HG02763 (cell line): ENCODE data around the gene SYNC.
"Not testable (repeated sequence)": the region's sequence is repeated elsewhere in the genome, so short reads cannot be mapped to it uniquely, and the experiment has no call there.

Experiments
- ATAC-seq: cut with Tn5 transposase; IDR thresholded peaks from one replicate; pipeline ENCODE4 v1.9.1; 2021; ENCODE audit warnings: mild to moderate bottlenecking, moderate library complexity; ENCODE audit not compliant: unreplicated experiment

Gene SYNC

DNA sequence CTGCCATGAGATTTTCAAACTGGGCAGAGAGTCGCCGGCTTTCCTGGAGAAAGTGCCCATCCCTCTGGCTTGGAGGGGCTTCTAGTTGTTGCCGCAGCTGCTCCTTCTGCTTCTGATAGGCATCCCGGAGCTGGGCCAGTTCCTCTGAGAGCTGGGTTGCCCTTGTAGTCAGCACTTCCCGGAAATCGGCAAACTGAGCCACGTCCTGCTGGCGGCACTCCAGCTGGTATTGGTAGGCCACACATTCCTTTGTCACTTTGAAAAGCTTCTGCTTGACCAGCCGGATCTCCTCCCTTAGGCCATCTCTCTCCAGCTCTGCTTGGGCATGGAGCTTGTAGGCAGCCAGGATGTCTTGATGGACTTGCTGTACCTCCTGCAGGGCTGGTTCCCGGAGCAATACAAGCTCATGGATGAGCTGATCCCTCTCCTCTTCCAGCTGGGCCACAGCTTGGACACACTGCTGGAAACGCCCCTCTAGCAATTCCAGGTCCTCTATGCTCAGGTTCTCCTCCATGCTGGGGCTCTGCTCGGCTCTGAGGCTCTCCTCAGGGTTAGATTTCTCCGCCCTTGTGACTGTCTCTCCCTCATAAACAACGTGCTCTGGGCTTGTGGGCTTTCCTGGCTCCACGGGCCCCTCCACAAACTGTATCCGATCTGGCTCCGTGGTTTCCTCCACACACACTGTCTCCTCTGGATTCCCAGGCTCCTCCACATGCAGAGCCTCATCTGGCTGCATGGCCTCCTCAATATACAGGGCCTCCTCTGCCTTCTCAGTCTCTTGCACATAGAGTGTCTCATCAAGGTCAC is 7.3 kb downstream of the SYNC start:
- no peak for ATAC-seq

DNA sequence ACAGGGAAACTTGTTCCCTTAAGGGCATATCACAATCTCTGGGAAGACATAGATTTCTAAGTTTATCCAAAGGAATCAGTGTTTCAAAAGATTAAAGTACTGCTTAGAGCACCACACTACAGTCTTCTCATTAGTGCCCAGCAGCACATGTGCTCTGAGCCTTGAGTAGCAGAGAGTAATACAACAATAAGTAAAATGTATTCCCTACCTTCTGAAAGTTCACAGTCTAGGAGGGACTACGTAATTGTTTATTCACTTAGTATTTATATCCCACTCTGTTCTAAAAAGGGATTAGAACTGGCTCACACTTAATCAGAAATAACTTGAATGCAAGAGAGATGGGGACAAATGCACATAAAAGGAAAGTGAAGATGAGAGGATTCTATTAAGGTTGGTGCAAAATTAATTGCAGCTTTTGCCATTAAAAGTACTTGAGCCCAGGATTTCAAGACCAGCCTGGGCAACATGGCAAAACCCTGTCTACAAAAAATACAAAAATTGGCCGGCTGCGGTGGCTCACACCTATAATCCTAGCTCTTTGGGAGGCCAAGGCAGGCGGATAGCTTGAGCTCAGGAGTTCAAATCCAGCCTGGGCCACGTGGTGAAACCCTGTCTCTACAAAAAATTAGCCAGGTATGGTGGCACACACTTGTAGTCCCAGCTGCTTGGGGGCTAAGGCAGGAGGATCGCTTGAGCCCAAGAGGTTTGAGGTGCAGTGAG is 9.0 kb downstream of the SYNC start:
- ATAC-seq = no peak

DNA sequence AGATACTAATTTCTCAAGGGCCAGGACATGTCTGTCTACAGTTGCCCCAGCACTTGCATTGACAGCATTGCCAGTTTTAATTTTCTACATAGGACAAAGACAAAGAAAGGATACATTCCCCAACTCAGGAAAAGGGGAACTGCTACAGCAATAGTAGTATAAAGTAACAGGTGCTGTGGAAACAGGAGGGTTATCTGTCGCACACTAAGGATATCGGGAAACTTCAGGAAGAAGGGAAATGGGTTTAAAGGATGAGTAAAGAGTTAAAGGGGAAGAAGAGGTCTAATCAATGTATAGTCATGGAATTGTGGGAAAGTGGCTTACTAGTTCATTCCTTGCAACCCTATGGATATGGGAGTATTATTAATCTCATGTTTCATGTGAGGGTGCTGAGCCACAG is 16.2 kb downstream of the SYNC start:
- ATAC-seq = no peak

GRCh38 chr1:32685498-32685897 is 17.1 kb downstream of the SYNC start:
- ATAC-seq = no peak

DNA sequence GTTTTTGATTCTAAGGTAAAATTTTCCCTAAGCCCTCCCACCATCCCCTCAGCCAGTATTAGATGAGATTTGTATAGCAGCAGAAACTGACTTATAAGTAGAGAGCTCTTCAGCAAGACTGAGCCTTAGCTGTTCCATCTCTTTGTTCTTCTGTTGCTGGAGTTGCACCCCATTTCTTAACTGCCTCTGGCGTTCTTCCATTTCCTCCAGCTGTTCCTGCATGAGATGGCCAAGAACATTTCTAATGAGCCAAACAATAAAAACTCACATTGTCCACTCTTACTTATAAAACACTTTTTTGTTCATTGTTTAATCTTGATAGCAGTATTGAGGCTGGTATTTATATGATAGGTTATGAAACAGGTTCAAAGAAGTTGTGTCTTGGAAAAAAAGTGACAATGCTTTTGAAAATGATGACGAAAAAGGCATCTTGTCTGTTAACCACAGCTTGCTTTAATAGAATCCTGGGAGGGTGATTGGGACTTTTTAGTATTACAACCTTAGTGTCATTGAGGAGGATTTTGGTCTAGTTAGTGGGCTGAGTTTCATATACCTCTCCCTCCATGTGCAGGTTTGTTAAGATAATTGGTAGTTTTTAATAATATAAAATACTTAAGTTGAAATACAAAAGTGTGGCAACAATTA is 18.3 kb downstream of the SYNC start:
- no peak for ATAC-seq

DNA sequence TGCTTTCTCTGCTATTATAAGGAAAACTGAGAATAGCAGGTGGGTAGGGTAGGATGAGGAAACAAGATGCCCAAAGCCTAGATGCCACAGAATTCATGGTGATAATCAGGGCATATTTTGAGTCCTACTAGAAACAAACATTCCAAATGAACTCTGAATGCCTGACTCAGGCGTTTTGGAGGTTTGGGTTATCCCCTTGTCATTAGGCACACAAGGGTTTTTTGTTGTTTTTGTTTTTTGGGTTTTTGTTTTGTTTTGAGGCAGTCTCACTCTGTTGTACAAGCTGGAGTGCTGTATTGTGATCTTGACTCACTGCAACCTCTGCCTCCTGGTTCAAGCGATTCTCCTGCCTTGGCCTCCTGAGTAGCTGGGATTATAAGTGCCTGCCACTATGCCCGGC is 19.2 kb downstream of the SYNC start:
- ATAC-seq = no peak

GRCh38 chr1:32681999-32682398 is 20.6 kb downstream of the SYNC start:
- ATAC-seq = no peak

DNA sequence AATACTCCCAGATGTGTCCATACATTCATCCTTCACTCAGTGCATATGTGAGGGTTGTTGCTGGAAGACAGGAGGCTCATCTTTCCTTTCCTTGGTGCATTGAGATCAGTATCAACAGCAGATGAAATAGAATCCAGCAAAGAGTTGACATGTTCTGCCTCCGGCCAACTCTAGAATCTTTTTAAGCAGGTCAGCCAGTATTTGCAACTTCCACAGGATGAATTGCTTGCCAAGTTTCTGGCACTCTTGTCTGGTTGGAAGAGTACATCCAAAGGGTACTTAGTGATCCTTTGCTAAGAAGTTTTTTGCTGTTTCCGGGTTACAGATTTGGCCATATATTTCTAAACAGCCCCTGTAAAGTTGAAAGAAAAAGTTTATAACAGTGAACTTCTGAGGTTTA is 21.1 kb downstream of the SYNC start:
- no peak for ATAC-seq

DNA sequence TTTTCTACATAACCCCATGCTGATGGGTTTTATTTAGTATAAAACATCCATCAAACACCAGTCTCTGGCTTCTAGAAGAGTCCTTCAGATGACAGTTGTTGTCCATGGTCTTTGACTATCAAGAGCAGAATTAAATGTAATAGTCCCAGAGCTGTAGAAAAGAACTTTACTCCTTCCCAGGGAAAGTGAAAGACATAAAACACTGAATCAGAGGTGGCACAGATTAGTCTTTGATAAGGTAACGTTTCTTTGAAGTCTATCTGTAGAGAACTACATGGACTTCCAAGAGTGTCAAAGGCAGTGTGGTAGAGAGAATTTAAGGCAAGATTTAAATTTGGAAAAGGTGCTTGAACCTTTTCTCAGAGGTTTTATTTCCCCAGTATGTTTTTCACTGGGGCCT is 21.9 kb downstream of the SYNC start:
- ATAC-seq = no peak

- ATAC-seq = not testable (repeated sequence)
These were observed 22.6 kb downstream of the SYNC start for GRCh38 chr1:32679993-32680392.

DNA sequence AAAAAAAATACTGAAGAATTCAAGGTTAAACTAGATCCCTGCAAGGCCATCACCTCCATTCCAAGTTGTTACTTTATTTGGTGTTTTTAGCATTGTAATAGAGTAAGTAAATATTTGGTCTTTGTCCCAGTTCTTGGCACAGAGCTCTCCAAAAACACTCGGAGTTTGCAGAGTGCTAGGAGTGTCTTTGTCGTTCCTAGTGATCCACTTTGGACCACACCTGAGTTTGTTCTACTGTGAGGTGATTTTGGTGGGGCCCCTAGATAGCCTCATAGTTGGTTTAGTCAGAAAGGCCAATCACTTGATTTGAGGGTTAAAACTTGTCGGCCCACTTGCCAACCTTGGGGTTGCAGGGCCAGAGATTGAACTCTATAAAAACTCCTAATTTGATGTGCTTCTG is 25.6 kb downstream of the SYNC start:
- ATAC-seq = no peak

GRCh38 chr1:32668716-32669115 is 33.9 kb downstream of the SYNC start:
- ATAC-seq = not testable (repeated sequence)

- no peak for ATAC-seq
These were observed 35.5 kb downstream of the SYNC start for GRCh38 chr1:32666901-32667566.

DNA sequence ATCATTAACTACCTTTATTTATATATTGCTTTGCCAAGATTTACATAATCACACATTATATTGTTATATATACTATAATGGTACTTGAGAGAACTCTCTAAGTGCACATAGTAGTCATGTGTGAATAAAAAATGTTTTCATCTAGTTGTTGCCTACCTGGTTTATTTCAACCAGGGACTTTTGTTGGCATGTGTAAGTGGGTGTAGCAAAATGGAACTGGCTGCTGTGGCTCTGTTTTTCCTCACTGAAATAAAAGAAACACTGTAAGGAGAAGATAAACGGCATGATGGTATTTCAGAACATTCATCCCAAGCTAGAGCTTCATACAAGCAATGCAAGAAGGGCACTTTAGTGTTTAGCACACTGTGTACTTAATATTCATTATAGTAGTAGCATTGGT is 36.7 kb downstream of the SYNC start:
- no peak for ATAC-seq

GRCh38 chr1:32659581-32659980 is 43.0 kb downstream of the SYNC start:
- ATAC-seq = no peak

- ATAC-seq = no peak
These were observed 50.2 kb downstream of the SYNC start for GRCh38 chr1:32652244-32652962.

DNA sequence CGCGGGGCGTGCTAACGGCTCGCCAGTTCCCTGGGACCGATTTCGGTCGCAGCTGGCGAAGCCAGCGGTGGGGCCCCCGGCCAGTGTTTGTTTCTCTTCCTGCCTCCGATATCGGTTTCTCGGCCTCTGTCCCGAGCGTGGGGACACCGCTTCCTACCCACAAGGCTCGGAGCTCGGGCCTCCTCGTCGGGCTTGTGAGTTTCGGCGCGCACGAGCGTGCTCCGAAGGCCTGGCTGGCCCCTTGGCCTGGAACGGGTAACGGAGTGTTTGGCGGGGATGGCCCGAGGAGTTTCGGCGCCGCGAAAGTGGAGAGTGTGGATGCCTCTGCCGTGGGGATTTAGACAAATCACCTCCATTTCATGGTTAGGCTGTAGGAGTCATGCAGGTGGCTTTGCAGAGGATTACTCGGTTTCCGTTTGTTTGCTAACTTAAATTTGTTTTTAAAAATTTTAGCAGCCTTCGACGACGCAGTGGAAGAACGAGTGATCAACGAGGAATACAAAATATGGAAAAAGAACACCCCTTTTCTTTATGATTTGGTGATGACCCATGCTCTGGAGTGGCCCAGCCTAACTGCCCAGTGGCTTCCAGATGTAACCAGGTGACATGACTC is 51.0 kb downstream of the SYNC start:
- ATAC-seq = no peak

GRCh38 chr1:32650752-32651460 is 51.7 kb downstream of the SYNC start, which contains the start of gene RBBP4:
Gene RBBP4, plus strand, starts transcription at chr1:32651208. Its CDS starts 99 bp downstream, at chr1:32651307.
- ATAC-seq = peak; percentile 87

- ATAC-seq = peak; percentile 63
These were observed 52.3 kb downstream of the SYNC start, which contains the start of gene ZBTB8OS for GRCh38 chr1:32650248-32650751. Gene ZBTB8OS, minus strand, starts transcription at chr1:32650550. Its CDS starts 21 bp downstream, at chr1:32650529.
